SH-SY5Y (cell line): ENCODE results near the gene PWWP2B.

Experiments used
- GATA2 ChIP-seq: IDR thresholded peaks from 2 replicates; pipeline ENCODE4 v1.6.1; 2011; ENCODE audit warnings: mild to moderate bottlenecking, low read depth, low read length
- GATA3 ChIP-seq: IDR thresholded peaks from 2 replicates; pipeline ENCODE4 v1.6.1; 2011; ENCODE audit warnings: low read depth, mild to moderate bottlenecking, low read length, moderate library complexity

The PWWP2B gene

GRCh38 chr10:132359305-132360040, 37.5 kb upstream of the PWWP2B start:
- no peak for TF ChIP-seq GATA3
- no peak for TF ChIP-seq GATA2

DNA sequence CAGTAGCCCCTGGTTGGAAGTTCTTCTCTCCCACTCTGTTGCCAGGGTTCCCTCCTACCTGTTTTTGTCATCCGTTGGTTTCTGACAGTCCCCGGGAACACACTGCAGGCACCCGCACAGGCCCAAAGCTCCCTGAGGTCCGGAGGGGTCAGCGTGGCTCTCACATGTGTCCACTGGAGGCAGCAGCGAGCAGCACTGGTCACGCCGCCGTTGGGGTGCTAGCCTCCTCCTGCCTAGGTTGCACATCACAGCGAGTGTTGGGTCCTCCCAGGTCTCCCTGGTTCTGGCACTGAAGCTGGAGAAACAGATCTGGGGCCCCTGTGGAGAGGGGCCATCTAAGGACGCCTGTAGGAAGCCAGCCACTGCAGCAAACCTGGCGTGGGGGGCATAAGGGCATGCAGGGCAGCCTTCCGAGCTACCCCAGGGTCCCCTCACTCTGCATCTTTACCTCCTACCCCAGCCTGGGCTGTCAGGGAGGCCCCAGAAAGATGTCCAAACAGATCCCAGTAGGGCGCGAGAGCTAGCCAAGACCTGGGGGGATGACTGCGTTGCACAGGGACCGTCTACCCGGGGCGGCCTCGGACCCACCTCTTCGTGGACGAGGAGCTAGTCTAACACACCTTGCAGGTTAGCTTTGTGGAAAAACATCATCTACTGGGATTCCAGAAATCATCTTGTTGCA, 36.1 kb upstream of the PWWP2B start:
- TF ChIP-seq GATA3 (no peak), GATA2 (no peak)

DNA sequence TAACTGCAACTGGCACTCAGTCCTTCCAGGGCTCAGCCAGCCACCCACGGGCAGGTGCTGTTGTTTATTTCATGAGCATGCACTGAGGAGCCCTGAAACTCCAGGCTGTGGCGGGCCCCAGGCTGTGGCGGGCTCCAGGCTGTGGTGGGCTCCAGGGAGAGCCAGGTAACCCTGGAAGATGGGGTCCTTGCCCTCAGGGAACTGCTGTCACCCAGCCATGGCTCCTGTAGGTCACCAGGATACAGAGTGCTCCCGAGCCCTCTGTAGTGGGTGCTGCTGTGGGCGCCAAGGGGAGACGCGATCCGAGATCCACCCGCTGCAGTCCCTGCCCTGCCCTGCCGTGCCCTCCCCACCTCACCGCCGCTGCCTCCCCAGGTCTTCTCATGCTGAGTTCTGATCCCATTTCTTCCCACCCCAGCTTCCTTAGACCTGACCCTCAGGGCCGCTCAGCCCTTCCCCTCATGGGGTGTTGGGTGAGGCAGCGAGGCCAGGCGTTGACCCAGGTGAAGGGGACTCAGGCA, 35.4 kb upstream of the PWWP2B start:
- TF ChIP-seq GATA2 (no peak), GATA3 (no peak)

- no peak for TF ChIP-seq GATA3
- TF ChIP-seq GATA2, result no peak
Observed at GRCh38 chr10:132362151-132362611, 34.8 kb upstream of the PWWP2B start.

DNA sequence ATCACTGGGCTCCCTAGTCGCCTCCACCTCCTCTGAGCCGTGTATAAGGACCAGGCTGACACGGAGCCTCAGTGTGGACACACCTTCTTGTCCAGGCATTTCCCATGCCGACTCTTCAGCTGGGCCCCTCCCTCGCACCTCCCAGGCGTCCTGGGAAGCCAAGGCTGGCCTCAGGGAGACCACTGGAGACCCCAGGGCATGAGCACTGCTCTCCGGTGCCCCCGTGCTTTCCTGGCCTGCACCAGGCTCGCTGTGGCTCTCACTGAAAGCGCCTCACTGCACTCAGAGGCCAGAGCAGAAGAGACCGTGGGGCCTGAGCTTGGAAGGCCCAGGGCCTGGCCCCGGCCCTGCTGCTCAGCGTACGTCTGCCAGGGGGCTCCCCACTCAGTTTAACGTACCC, 33.6 kb upstream of the PWWP2B start:
- TF ChIP-seq GATA3 (no peak), GATA2 (no peak)

GRCh38 chr10:132363921-132364593, 32.9 kb upstream of the PWWP2B start:
- no peak for TF ChIP-seq GATA3

DNA sequence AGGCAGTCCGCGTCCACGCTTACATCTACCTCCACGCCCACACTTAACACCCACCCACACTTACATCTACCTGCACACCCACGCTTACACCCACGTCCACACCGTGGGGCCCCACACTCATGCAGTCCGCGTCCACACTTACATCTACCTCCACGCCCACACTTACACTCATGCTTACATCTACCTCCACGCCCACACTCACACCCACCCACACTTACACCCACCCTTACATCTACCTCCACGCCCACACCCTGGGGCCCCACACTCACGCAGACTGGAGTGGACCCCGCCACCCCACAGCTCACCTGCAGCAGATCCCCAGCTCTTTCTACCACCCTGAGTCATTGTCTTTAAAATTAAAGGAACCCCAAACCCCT, 32.4 kb upstream of the PWWP2B start:
- TF ChIP-seq GATA3 (no peak), GATA2 (no peak)

DNA sequence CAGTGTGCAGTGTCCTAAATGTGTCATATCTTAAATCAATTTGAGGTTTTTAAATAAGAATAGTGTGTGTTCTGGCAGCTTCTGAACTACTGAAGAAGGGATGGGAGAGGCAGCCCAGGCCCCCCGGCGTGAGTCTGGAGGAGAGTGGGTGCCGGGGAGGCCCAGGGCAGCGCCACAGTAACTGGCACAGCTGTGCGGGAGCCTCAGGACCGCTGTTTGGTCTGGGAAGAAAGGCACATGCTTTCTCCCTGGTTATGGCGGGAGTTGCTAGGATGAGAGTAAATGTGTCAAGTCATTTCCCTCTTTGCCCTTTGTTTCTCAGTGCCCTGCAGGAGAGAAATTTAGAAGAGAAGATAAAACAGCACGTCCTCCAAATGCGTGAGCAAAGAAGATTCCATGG, 31.9 kb upstream of the PWWP2B start:
- no peak for TF ChIP-seq GATA3
- TF ChIP-seq GATA2, result no peak

GRCh38 chr10:132366006-132366405, 31.0 kb upstream of the PWWP2B start:
- TF ChIP-seq GATA2, result no peak

DNA sequence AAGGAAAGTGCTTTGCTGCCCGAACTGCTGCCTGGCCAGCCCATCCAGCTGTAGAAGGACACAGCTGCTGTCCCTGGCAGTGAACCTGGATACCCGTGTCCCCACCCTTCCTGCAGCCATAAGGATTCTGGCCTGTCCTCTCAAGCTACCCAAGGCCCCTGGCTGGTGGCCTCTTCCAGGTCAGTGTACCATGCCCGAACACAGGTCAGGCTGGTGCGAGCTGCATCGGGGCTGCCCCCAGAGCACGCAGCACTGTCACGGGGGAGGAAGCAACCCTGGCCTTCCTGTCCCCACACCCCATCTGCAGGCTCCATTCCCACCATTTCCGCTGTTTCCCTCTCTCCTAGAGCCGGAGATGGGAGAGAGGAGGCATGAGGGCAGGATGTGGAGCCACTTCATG, 30.5 kb upstream of the PWWP2B start:
- TF ChIP-seq GATA3 (no peak), GATA2 (no peak)

DNA sequence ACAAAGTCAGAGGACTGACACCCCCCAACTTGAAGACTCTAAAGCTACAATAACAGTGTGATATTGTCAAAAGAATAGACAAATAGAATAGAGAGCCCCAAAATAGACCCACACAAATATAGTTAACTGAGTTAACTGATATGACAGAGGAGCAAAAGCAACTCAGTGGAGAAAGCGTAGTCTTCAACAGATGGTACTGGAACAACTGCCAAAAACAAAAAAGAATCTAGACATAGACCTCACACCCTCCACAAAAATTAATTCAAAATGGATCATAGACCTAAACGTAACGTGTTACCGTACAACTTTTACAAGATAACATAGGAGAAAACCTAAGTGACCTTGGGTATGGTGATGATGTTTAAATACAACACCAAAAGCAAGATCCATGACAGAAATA, 28.6 kb upstream of the PWWP2B start:
- TF ChIP-seq GATA2 (no peak), GATA3 (no peak)

DNA sequence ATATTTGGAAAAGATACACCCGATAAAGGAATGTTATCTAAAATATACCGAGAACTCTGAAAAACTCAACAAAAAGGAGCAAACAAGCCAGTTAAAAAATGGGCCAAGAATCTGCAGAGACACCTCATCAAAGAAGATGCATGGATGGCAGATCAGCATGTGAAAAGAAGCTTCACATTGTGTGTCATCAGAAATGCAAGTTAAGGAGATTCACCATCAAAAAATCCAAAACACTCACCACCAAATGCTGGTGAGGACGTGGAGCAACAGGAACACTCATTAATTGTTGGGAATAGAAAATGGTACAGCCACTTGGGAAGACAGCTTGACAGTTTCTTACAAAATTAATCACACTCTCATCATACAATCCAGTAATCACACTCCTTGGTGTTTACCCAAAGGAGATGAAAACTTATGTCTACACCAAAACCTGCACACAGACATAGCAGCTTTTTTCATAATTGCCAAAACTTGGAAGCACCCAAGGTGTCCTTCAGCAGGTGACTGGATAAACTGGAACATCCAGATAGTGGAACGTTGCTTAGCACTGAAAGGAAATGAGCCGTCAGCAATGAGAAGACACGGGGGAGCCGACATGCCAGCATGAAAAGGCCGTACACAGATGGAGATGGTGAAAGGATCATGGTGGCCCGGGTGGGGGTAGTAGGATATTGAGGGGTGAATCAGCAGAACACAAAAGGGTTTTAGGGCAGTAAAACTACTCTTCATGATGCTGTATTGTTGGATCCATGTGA, 27.9 kb upstream of the PWWP2B start:
- TF ChIP-seq GATA3, result no peak
- TF ChIP-seq GATA2, result no peak

DNA sequence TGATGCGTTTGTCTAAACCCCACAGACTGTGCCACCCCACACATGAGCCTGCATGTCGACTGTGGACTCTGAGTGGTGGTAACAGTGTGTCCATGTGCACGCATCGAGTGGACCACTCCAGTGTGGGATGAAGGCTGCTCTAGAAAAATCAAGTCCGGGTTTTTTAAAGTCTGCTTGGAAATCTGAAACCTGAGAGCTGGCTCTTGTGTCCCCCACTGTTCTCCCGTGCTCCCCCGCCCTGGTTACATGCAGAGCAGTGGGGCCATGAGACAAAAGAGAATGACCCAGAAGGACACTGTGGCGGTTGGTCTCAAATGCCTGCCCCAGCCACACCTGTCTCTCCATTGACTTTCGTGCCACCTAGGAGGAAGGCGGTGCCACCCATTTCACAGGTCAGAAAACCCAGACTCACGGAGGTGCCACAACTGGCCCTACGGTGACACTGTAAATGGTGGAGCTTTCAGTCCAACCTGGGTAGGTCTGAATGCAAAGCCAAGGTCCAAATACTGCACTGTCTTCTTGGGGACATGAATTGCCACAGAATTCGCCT, 27.3 kb upstream of the PWWP2B start:
- TF ChIP-seq GATA2 (no peak), GATA3 (no peak)
